DMS153 treated with DMSO at 0.1 percent for 48 hours (cell line): ENCODE results near the gene IFIT1B.
A peak's percentile ranks its signal among the peaks of the same experiment; 100 is the strongest.
"Not testable (repeated sequence)": the region's sequence is repeated elsewhere in the genome, so short reads cannot be mapped to it uniquely, and the experiment has no call there.

Source experiments
- DNase-seq: peaks from one replicate; lab custom pipeline; 2025; ENCODE audit not compliant: unreplicated experiment; lab: John Stamatoyannopoulos, UW

The IFIT1B gene

DNA sequence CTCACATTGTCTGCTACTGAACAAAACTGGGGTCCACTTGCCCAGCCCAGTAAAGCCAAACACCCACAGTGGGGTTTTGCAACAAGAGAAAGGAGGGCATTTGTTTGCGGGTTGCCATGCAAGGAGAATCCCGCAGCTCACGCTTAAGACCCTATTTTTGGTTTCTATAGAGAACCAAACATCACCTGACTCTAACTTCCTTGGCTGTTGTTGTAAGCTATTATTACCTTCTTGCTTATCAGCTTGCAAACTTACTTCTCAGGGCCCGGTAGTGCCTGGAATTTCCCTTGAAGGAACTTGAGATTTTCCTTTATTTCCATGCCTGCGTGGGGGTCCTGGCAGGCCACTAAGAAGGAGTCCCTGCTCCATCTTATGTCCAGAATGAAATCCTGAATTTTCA is 29.4 kb upstream of the IFIT1B start:
- DNase-seq: no peak

GRCh38 chr10:89348975-89349374 is 28.9 kb upstream of the IFIT1B start:
- DNase-seq: no peak

- not testable (repeated sequence) for DNase-seq
These were observed 27.1 kb upstream of the IFIT1B start for GRCh38 chr10:89350631-89351315.

GRCh38 chr10:89351412-89351779 is 26.5 kb upstream of the IFIT1B start:
- no peak for DNase-seq

GRCh38 chr10:89351780-89352597 is 25.9 kb upstream of the IFIT1B start:
- no peak for DNase-seq

DNA sequence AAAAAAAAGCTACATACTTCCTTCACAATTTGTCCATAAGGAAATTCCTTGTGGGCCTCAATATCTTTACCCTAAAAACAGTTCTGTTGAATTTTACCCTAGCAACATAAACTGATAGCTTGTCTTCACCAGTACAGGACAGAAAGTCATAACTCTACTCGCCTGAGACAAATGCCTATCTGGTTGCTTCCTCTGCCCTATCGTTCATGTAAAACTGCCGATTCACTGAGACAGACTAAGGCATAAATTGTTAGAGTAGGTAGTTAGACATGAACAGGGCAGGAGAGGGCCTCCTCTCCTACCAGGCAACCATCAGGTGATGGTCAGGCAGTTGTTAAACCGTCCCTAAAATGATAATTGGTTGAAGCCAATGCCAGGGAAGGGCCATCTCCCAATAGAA is 25.1 kb upstream of the IFIT1B start:
- DNase-seq: no peak

DNA sequence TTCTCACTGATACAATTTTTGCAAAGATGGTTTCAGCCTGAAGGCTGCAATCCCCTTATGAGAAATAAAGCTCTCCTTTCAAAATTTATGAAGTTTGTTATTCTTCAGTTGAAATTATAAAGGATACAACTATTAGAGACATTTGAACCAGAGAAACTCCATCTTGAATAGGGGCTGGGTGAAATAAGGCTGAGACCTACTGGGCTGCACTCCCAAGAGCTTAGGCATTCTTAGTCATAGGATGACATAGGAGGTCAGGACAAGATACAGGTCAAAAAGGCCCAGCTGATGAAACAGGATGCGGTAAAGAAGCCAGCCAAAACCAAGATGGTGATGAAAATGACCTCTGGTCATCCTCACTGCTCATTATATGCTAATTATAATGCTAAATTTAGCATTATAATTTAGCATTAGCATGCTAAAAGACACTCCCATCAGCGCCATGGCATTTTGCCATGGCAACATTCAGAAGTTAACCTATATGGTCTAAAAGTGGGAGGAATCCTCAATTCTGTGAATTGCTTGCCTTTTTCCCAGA is 22.4 kb upstream of the IFIT1B start:
- DNase-seq: no peak

GRCh38 chr10:89357096-89357495 is 20.8 kb upstream of the IFIT1B start:
- no peak for DNase-seq

DNA sequence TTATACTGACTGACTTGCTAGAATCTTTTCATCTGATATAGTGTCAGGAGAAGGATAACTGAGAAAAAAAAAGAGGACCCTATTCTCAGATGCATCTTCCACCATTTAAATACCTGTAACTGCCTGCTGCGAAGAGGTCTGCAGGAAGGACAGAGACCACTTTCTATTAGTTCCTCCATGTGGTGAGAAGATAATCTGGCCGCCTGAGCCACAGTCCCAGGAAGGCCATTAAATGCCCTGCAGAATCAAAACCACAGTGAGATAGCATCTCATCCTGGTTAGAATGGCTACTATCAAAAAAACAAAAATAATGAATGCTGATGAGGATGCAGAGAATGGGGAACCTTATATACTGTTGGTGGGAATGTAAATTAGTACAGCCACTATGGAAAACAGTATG is 19.9 kb upstream of the IFIT1B start:
- no peak for DNase-seq

- no peak for DNase-seq
These were observed 17.7 kb upstream of the IFIT1B start for GRCh38 chr10:89360157-89360556.

DNA sequence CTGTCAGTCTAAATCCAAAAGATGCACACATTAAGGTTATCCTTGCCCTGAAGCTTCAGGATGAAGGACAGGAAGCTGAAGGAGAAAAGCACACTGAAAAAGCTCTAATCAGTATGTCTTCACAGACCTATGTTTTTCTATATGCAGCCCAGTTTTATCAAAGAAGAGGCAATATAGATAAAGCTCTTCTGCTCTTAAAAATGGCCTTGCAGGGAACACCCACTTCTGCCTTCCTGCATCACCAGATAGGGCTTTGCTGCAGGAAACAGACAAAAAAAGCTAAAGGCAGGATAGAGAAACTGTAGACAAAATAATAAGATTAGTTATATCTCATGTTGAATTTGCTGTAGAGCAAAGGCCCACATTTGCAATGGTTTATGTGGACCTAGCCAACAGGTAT is 14.9 kb upstream of the IFIT1B start:
- no peak for DNase-seq

- DNase-seq: no peak
These were observed 14.0 kb upstream of the IFIT1B start for GRCh38 chr10:89363729-89364442.

GRCh38 chr10:89364531-89364930 is 13.3 kb upstream of the IFIT1B start:
- DNase-seq: no peak

- no peak for DNase-seq
These were observed 10.3 kb upstream of the IFIT1B start for GRCh38 chr10:89367529-89367928.

- DNase-seq: no peak
These were observed 9.7 kb upstream of the IFIT1B start for GRCh38 chr10:89368129-89368528.

DNA sequence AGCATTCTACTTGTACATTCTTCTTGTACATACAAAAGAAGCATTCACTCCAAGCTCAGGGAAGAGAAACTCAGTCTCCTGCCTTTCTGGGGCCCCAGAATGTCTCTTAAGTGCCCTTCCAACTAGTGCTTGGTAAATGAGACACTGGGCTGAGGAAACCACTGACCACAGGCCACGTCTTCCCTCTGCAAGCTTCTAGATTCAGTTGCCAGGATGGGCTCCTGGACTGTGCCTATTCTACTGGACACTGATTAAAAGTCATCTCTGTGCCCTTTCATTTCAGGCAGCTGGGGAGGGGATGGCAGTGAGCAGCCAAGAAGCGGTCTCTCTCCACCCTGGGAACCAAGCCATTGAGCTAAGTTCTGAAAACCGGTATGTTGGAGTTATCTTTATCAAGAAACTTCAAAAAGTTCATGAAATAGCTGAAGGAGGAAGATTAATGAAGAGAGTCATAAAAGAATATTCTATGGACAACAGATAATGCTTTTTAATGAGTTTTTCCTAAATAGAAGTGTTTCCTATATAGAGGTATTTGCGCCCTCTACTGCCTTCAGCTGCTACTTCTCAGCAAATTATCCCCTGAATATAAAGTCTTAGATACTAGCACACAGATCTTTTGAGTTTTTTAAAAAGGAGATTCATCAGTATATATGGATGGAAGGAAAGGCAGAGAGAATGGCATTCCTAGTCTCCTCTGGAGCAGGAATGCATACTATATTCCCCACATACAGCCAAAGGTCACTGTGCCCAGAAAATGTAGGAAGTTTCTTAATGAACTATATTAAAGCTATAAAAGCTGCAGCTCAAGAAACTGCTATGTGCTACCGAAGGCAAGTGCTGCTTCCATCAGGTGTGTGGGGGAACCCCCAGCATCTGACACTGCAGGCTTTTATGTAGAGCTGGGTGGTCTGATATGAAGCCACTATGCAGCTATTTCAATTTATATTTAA is 8.4 kb upstream of the IFIT1B start:
- no peak for DNase-seq

DNA sequence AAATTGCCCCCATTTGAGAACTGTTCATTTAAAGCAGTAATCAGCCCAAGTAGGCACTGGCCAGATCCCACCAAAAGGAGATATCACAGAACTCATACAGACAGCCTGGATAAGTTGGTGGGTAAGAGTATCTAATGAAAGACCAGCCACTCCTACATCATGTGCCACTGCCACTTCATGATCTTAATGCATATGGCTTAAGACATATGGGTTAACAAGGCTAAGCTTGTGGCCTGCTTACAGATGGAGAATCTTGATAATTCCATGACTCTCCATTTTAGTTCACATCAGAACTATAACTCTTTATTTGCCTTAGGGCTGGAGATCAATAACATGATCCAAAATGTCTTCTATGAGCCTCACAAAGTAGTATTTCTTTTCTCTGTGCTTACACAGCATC is 6.8 kb upstream of the IFIT1B start:
- DNase-seq: no peak

- DNase-seq: no peak
These were observed 5.9 kb upstream of the IFIT1B start for GRCh38 chr10:89371987-89372386.

- DNase-seq: peak; percentile 71
These were observed 3.7 kb upstream of the IFIT1B start for GRCh38 chr10:89373916-89374711.

DNA sequence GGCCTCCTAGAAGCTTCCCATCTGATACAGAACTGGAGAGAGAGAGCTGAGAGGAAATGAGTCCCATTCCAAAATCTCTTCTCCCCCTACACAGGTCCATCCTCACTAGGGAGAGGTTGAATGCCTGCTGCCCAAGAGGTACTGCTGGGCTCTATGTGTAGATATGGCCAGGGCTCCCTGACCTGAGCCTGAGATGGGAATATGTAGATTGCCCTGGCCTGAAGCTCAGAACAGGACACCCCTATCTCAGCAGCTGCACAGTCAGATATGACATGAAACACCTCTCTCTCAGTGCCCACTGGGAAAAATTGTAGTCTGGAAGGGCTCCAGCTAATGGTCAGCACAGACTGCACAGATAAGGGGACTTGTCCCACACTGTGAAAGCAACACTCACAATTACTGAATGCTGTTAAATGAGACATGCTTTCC is 3.1 kb upstream of the IFIT1B start:
- no peak for DNase-seq
